Occipital lobe (tissue), 2 donors: Measurements from ENCODE around the gene USE1. TPM values are rescaled to one million over a fixed set of nuclear protein-coding genes. Genes with fewer than 3 reads are reported as not detected.
"Not testable (repeated sequence)": the region's sequence is repeated elsewhere in the genome, so short reads cannot be mapped to it uniquely, and the experiment has no call there.

Experiments
- DNase-seq: peaks from one replicate; lab custom pipeline; 2025; lab: John Stamatoyannopoulos, UW
- total RNA-seq: library from RNA; depleted of rRNA; stranded (reverse); fragments of >200 nt; gene quantifications from one replicate; pipeline ENCODE4 v1.2.3, GENCODE V29; 2014

Gene USE1, protein sequence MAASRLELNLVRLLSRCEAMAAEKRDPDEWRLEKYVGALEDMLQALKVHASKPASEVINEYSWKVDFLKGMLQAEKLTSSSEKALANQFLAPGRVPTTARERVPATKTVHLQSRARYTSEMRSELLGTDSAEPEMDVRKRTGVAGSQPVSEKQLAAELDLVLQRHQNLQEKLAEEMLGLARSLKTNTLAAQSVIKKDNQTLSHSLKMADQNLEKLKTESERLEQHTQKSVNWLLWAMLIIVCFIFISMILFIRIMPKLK
- total RNA-seq = 10.1 TPM

DNA sequence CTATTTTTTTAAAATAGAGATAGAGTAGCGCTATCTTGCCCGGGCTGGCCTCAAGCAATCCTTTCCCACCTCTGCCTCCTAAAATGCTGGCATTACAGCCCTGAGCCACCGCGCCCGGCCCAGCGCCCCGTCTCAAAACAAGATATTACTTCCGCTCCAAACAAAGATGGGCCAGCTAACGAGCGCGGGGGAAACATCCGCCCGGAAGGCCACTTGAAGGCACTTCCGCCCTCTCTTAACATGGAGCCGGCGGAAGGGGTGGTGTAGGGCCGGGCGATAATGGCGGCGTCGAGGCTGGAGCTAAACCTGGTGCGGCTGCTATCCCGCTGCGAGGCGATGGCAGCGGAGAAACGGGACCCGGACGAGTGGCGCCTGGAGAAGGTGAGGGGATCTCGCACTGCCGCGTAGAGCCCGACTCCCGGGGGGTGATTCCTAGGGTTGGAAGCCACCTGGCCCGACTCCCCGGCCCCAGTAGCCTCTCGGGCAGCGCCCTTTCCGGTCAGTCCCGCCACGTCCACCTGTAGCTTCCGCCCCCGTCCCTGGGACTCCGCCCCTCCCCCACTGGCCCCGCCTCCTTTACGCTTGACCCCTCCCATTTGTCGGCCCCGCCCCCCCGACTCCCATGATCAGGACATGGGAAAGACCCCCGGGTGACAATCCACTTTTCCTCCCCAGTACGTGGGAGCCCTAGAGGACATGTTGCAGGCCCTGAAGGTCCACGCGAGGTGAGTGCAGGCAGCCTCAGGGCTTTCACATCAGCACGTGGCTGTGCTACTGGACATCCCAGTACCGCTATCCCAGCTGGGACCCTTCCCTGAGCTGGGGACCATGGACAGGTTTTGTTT lies at the start of gene USE1:
Gene USE1, plus strand, starts transcription at position 231 of the 845 bp plus-strand sequence. Its CDS starts 49 bp downstream, at position 280.
- peak; percentile 84 for DNase-seq

DNA sequence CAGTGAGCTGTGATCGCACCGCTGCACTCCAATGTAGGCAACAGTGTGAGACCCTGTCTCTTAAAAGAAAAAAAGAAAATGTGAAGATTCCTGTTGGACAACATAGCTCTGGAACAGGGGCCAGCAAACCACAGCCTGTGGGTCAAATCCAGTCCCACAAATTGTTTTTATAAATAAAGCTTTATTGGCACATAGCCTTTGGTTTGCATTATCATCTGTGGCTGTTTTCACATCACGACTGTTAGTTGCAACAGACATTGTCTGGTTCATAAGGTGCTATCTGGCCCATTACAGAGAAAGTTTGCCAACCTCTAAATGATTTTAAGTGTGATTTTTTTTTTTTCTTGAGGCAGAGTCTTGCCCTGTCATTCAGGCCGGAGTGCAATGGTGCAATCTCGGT lies 49.4 kb upstream of the USE1 start:
- DNase-seq = no peak

DNA sequence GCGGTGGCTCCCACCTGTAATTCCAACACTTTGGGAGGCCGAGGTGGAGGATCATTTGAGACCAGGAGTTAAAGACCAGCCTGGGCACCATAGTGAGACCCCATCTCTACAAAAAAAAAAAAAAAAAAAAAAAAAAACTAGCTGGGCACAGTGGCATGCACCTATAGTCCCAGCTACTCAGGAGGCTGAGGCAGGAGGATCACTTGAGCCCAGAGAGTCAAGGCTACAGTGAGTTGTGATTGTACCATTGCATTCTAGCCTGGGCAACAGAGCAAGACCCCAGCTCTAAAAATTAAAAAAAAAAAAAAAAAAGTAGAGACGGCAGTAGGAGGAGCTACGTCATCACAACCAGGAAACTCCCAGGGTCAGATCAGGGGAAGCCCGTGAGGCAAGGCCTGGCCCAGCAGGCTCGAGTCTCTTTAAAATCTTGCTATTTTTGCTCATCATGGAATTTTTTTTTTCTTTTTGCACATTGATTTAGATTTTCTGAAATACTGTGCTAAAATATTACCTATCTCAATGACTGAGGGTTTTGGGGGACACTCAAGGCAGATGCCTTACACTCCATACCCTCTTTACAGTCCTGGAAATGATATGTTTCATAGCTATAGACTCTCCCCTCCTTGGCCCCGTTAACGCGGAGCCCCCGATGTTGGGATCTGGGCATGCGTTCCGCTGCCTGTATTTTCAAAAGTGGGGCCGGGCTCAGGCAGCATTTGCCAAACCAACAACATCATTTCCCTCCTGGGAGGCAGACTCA lies 44.4 kb upstream of the USE1 start:
- no peak for DNase-seq

DNA sequence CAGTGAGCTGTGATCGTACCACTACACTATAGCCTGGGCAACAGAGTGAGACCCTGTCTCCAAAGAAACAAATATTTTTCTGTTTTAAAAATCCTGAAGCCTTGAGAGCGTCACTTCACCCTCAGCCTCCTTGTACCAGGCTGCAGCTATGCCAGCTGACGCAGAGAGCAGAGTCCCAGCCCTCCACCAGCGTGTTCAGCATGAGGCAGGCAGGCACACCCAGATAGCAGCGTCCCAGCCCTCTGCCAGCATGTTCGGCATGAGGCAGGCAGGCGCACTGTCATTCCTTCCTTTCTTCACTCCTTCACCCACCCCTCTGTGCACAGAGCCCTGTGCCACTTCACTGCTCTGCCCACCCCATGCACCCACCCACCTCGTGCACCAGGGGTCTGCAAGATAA lies 43.3 kb upstream of the USE1 start:
- DNase-seq = no peak

DNA sequence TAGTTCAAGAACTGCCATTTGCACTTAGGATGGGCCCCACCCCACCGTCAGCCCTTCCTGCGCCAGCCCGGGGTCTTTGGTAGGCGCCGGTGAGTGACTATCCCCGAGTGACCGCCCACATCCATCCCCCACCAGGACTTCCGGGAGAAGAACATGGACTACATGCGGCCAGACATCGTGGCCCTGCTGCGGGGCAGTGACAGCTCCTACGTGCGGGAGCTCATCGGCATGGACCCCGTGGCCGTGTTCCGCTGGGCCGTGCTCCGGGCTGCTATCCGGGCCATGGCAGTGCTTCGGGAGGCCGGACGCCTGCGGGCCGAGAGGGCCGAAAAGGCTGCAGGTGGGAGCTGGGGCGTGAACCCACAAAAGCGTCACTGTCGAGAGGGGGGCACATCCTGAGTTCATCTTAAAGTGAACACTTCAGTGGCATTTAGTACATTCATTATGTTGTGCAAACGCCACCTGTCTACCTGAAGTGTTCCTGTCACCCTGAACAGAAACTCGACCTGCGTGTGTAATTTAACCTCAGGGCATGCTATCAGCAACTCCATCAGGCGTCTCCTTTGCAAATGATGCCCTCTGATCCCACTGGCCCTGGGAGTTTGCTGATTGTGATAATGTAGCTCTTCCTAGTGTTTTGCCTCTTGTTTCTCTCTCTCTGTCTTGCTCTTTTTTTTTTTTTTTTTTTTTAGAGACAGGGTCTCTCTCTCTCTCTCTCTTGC lies 42.4 kb upstream of the USE1 start:
- DNase-seq = no peak

DNA sequence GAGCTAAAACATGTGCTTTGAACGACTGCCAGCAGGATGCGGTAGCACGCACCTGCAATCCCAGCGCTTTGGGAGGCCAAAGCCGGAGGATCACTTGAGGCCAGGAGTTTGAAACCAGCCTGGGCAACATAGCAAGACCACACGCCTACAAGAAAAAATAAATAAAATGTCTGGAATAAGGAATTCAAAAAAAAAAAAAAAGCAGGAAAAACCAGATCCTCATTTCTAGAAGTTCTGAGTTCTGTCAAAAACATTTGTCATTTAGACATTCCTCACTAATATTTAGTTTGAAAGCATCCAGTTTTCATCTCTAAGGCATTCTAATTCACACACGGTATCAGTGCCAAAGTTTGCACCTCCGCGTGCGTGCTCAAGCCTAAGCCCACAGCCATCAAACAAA lies 36.9 kb upstream of the USE1 start:
- no peak for DNase-seq

DNA sequence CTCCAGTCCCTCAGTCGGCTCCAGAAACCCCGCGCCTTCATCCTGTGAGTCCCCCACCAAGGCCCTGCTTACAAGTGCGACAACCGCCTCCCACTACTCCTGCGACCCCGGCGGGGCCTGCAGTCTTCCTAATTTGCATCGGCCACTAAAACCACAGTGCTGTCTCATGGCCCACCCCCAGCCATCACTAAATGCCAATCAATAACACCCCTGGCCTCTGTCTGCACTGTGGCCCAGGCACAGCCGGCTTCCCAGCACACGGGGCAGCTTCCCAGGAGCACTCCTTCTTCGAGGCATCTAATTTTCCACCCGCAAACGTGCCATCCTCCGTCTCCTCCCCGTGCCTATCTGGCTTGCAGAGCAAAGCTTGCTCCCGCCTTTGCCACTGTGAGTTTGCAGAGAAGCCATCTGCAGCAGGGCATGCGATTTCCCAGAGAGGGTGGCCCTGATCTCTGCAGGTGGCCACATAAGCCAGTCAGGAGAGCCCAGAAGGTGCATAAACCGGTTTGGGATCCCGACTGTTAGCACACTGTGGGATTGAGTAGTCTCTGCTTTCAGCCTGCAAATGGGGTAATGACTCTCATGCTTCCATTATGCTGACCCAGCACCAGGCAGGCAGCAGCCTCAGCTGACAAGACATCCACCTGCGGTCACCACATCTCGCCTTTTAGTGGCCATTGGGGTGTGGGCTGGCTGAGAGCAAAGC lies 34.0 kb upstream of the USE1 start:
- no peak for DNase-seq

DNA sequence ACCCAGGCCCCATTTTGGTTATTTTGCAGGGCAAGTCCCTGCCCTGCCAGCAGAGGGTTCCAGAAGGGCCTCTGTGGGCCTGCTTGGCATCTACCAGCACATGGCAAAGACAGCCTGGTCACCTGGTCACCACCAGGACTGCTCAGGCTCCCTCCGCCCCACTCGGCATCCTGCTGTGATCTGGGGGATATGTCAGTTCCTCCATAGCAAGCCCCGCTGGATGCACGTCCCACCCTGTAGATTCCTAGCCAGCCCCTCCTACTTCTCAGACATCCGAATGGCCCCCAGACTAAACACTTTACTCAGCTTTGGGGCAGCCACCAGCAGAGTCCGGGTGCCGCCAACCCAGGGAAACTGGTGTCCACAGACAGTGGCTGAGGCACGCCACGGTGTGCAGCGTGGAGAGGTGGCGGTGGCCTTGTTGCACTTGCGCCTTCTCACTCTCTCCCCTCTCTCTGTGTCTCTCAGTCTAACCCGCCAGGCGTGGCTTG lies 31.8 kb upstream of the USE1 start:
- no peak for DNase-seq

DNA sequence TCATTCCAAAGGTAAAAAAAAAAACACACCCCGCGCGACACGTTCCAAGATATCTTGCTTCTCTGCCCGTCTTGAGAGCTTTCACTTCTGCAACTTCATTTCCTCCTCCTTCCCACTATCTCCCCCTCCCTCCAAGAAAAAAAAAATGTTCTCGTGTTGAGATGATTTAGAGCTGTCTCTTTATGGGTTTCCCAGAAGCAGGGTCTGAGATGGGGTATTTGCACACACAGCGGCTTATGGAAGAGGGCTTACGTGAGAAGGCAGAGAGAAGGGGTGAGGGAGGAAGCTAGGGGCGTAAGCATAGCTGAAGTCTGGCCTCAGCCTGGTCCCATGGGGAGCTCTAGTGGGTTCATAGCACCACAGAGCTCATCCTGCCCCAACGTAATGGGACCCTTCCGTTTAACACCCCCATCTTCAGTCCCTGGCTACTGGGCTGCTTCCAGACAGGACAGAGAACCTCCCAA lies 31.3 kb upstream of the USE1 start:
- DNase-seq = no peak

DNA sequence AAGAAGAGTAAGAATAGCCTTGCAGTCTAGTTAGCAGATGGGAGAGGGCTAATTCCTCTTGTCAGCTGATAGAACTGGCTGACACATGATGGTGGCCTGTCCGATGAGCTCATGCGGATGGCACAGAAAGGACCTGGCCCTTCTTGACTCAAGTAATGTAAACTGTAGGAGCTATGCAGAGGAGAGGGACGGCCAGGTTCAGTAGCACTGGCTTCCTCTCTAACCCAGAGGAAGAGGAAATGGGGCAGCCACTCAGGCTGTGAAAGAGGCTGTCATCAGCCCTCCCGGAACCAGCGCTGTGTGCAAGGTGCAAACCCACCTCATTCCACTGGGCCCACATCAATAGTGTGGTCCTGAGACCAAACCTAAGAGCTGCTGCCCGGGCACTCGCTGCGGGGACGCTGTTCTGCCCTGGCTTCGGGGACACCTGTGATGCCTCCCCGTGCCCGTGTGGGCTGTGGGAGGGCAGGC lies 30.8 kb upstream of the USE1 start:
- DNase-seq = no peak

DNA sequence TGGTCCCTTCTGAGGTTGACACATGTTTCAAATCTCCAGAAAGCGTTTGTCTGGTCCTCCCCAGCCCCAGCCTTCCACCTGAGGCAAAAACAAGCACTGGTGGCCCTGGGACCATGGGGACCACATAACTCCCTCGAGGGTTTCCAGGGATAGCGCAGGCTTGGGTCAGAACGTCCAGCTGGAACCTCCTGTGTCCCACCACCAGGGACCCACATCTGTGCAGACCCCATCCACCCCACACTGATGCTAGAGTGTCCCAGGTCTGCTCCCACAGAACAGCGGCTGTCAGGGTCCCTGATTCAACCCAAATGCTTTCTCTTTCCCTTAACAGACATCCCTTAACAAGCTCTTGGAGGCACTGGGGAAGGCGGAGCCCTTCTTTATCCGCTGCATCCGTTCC lies 29.6 kb upstream of the USE1 start:
- DNase-seq = no peak

DNA sequence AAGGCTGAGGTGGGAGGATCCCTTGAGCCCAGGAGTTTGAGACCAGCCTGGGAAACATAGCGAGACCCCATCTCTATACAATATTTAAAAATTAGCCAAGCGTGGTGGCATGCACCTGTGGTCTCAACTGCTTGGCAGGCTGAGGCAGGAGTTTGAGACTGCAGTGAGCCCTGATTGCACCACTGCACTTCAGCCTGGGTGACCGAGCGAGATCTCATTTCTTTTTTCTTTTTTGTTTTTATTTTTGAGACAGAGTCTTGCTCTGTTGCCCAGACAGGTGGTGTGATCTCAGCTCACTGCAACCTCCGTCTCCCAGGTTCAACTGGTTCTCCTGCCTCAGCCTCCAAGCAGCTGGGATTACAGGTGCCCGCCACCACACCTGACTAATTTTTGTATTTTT lies 23.4 kb upstream of the USE1 start:
- not testable (repeated sequence) for DNase-seq

DNA sequence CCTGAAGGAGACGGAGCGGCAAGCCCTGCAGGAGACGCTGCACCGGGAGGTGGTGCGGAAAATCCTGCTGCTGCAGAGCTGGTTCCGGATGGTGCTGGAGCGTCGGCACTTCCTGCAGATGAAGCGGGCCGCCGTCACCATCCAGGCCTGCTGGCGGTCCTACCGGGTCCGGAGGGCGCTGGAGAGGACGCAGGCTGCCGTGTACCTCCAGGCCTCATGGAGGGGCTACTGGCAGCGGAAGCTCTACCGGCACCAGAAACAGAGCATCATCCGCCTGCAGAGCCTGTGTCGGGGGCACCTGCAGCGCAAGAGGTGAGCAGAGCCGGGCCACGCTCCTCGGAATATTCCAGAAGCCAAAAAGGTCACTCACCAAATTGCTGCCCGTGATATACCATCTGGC lies 22.4 kb upstream of the USE1 start:
- no peak for DNase-seq

DNA sequence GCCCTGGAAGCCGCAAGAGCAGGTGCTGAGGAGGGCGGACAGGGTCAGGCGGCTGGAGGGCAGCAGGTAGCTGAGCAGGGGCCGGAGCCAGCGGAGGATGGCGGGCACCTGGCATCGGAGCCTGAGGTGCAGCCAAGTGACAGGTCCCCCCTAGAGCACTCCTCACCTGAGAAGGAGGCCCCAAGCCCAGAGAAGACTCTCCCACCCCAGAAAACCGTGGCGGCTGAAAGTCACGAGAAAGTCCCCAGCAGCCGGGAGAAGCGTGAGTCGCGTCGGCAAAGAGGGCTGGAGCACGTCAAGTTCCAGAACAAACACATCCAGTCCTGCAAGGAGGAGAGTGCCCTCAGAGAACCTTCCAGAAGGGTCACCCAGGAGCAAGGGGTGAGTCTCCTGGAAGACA lies 20.5 kb upstream of the USE1 start:
- no peak for DNase-seq

DNA sequence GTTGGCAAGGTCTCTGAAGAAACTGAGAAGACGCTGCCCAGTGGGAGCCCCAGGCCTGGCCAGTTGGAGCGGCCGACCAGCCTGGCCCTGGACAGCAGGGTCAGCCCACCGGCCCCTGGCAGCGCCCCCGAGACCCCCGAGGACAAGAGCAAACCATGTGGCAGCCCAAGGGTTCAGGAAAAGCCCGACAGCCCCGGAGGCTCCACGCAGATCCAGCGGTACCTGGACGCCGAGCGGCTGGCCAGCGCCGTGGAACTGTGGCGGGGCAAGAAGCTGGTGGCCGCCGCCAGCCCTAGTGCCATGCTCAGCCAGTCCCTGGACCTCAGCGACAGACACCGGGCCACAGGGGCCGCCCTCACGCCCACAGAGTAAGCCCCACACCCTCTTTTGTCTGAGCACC lies 20.1 kb upstream of the USE1 start:
- DNase-seq = no peak

DNA sequence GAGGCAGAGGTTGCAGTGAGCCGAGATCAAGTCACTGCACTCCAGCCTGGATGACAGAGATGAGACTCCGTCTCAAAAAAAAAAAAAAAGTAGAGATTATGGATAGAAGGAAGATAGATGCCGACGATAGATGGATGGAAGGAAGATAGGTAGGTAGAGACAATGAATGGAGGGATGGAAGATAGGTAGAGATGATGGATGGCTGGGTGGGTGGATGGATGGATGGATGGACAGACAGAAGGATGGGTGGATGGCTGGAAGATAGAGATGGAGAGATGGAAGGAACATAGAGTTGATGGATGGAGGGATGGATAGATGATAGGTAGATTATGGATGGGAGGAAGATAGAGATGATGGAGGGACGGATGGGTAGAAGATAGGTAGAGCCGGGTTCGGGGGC lies 18.5 kb upstream of the USE1 start:
- no peak for DNase-seq

DNA sequence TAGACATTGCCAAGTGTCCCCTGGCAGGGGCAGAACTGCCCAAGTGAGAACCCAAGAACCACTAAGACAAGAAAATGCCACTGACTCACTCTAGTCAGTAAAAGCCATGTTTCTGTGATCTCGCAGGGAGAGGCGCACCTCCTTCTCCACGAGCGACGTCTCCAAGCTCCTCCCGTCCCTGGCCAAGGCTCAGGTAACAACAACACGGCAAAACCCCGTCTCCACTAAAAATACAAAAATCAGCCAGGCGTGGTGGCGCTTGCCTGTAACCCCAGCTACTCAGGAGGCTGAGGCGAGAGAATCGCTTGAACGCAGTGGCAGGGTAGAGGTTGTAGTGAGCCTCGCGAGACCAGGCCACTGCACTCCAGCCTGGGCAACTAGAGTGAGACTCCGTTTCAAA lies 17.5 kb upstream of the USE1 start:
- DNase-seq = no peak

DNA sequence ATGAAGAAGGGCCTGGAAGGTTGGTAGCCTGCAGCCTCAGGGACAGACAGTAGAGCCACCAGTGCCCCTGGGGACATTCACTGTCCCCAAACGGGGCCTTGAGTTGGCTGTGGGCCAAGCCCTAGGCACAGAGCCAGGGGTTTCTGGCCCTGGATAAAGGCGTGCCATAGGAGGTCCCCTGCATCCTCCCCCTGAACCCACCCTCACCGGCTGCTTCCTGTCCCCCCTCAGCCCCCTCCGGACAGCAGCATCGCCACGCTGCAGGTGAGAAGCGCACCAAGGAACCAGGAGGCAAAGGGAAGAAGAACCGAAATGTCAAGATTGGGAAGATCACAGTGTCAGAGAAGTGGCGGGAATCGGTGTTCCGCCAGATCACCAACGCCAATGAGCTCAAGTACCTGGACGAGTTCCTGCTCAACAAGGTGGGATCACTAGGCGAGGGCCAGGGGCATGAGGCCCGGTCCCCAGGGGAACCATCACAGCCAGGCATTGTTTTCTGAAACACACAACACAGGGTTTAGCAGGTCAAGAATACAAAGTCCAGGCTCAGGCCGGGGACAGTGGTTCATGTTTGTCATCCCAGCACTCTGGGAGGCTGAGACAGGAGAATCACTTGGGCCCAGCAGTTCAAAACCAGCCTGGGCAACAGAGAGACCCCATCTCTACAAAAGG lies 14.6 kb upstream of the USE1 start:
- no peak for DNase-seq

DNA sequence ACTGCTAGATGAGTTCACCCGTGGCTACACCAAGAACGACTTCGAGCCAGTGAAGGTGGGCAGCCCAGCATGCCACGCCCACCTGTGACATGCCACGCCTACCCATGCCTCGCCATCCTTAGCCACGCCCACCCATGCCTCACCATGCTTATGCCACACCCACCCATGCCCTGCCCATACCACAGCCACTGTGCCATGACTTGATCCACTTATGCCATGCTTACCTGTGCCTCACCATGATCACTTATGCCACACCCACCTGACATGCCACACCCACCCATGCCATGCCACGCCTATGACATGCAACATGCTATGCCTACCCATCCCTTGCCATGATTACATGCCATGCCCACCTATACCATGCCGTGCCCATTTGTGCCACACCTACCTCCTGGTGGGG lies 12.9 kb upstream of the USE1 start:
- no peak for DNase-seq

DNA sequence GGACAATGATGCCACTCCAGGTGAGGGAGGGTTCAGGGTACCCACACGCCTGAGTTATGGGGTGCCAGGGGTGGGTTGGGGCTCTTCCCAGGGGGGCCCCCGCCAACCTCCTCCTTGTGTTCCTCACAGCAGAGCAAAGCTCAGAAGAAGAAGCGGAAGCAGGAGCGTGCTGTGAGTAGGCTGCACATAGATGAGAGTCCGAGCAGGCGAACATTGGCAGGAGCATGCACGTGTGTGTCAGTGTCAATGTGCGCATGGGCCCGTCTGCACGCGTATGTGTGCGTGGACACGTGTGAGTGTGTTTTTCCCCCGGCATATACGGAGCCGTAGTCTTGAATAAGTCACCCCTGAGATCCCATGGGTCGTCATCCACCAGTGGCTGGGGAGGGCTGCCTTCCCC lies 12.4 kb upstream of the USE1 start:
- DNase-seq = no peak
